HepG2 (cell line): ENCODE data around the gene NAPG. TPM values are rescaled to one million over a fixed set of nuclear protein-coding genes. Genes with fewer than 3 reads are reported as not detected.

ENCODE experiments used
- ATAC-seq: fragments of 200-7000 bp; cut with Tn5 transposase; 3 replicates; pipeline ENCODE4 v1.9.1; 2020; ENCODE audit warnings: mild to moderate bottlenecking, moderate library complexity
- BruUV-seq: library from RNA; stranded (reverse); fragments of 400-500 nt; replicated peaks from 2 replicates; lab custom pipeline; 2021; lab: Mats Ljungman, UMichigan
- CTCF ChIA-PET: fragments of 300-600 bp; formaldehyde crosslinking; extraction: SDS; loops from one replicate; lab custom pipeline; 2021; ENCODE audit warnings: low total read pairs, inconsistent platforms, low intra/inter-chr PET ratio; lab: Yijun Ruan, JAX
- POLR2A ChIA-PET: fragments of 350-600 bp; sonication (Branson Sonifier 250); formaldehyde crosslinking; loops from one replicate; lab custom pipeline; 2020; ENCODE audit warnings: antibody characterized with exemption, inconsistent platforms; lab: Yijun Ruan, JAX
- DNase-seq: peaks from one replicate; pipeline ENCODE4 v3.0.0-alpha.2; 2015; ENCODE audit warnings: low spot score
- FAIRE-seq: peaks from 3 replicates; lab custom pipeline; 2011; peaks lifted over from hg19 to GRCh38; lab: Jason Lieb, UNC
- H2AFZ ChIP-seq: one replicate; pipeline ENCODE4 v1.6.1; 2011; ENCODE audit warnings: low read length, inconsistent platforms
- H3K27ac ChIP-seq: fragments of 300-600 bp; 3 replicates; pipeline ENCODE4 v1.8.0; 2011; ENCODE audit warnings: mixed run types, mild to moderate bottlenecking, mixed read lengths, low read length, inconsistent platforms; ENCODE audit not compliant: insufficient read depth; ENCODE audit errors: extremely low read length
- H3K27me3 ChIP-seq, 2 experiments: fragments of 200-600 bp in 1 of 2; 2 replicates in 1 of 2; 3 replicates in 1 of 2; pipeline versions ENCODE4 v1.6.0 to v1.8.0; 2011; ENCODE audit warnings: low read length in 2 of 2, mild to moderate bottlenecking in 2 of 2, moderate library complexity in 2 of 2, inconsistent platforms in 1 of 2; ENCODE audit not compliant: insufficient read depth in 2 of 2, control insufficient read depth in 1 of 2
- H3K36me3 ChIP-seq, 2 experiments: fragments of 200-600 bp in 1 of 2; replicated peaks in 1 of 2; 2 replicates in 1 of 2; 3 replicates in 1 of 2; pipeline versions ENCODE4 v1.5.1 to v1.8.0; 2011; ENCODE audit warnings: low read length in 2 of 2, inconsistent platforms in 1 of 2; ENCODE audit not compliant: insufficient read depth in 2 of 2, control insufficient read depth in 1 of 2
- H3K4me1 ChIP-seq: 2 replicates; pipeline ENCODE4 v1.5.1; 2012; ENCODE audit warnings: low read length, inconsistent platforms; ENCODE audit not compliant: insufficient read depth
- H3K4me2 ChIP-seq: 2 replicates; pipeline ENCODE4 v1.6.0; 2011; ENCODE audit warnings: low read depth, low read length, inconsistent platforms
- H3K4me3 ChIP-seq, 3 experiments: fragments of 200-600 bp in 1 of 3; sonication (generic), shearing (Covaris generic) in 1 of 3; replicated peaks in 1 of 3; 2 replicates each; pipeline ENCODE4 v1.5.1; 2011 to 2016; ENCODE audit warnings: low read length in 3 of 3, inconsistent platforms in 2 of 3, low read depth in 2 of 3, mild to moderate bottlenecking in 2 of 3, control low read depth in 1 of 3, mixed read lengths in 1 of 3; ENCODE audit not compliant: insufficient read depth in 1 of 3
- H3K79me2 ChIP-seq: one replicate; pipeline ENCODE4 v1.6.1; 2011; ENCODE audit warnings: low read length, inconsistent platforms; ENCODE audit not compliant: insufficient read depth
- H3K9ac ChIP-seq: 2 replicates; pipeline ENCODE4 v1.6.0; 2011; ENCODE audit warnings: mild to moderate bottlenecking, low read depth, low read length, inconsistent platforms; ENCODE audit not compliant: insufficient read depth
- H3K9me3 ChIP-seq: 2 replicates; pipeline ENCODE4 v1.5.1; 2012; ENCODE audit warnings: mild to moderate bottlenecking, low read length
- H4K20me1 ChIP-seq: 2 replicates; pipeline ENCODE4 v1.6.0; 2011; ENCODE audit warnings: inconsistent platforms, mild to moderate bottlenecking, low read length, moderate library complexity; ENCODE audit not compliant: insufficient read depth
- ASH2L ChIP-seq: fragments of 300-600, 200-600 bp; sonication (generic); IDR thresholded peaks from 2 replicates; pipeline ENCODE4 v1.7.0; 2017; ENCODE audit warnings: low read depth, mild to moderate bottlenecking, moderate library complexity, mixed read lengths, low read length; ENCODE audit not compliant: insufficient read length
- FOXA1 ChIP-seq, 2 experiments: fragments of 450-650 bp in 1 of 2; sonication (generic) in 1 of 2; formaldehyde crosslinking in 1 of 2; IDR thresholded peaks; 2 replicates each; pipeline versions ENCODE4 v1.4.0 to v1.6.1; 2016 to 2020; ENCODE audit warnings: missing genetic modification reagents in 1 of 2
- KDM1A ChIP-seq: IDR thresholded peaks from 2 replicates; pipeline ENCODE4 v1.6.1; 2016; ENCODE audit warnings: missing compliant biosample characterization
- MIXL1 ChIP-seq: IDR thresholded peaks from 2 replicates; pipeline ENCODE4 v1.6.1; 2016
- ONECUT2 ChIP-seq: sonication (generic); formaldehyde crosslinking; IDR thresholded peaks from 2 replicates; pipeline ENCODE4 v1.4.0; 2020; ENCODE audit warnings: missing genetic modification reagents
- PHF8 ChIP-seq: sonication (generic); formaldehyde crosslinking; IDR thresholded peaks from 2 replicates; pipeline ENCODE4 v1.5.0; 2020; ENCODE audit warnings: missing genetic modification reagents
- PITX1 ChIP-seq: sonication (generic); formaldehyde crosslinking; IDR thresholded peaks from 2 replicates; pipeline ENCODE4 v1.5.1; 2020; ENCODE audit warnings: mild to moderate bottlenecking, missing genetic modification reagents
- SATB2 ChIP-seq: sonication (generic); formaldehyde crosslinking; IDR thresholded peaks from 2 replicates; pipeline ENCODE4 v1.5.0; 2020; ENCODE audit warnings: missing genetic modification reagents
- ZNF121 ChIP-seq: sonication (generic); formaldehyde crosslinking; IDR thresholded peaks from 2 replicates; pipeline ENCODE4 v1.5.0; 2020; ENCODE audit warnings: mild to moderate bottlenecking, missing genetic modification reagents
- ZNF207 ChIP-seq: fragments of 450-650 bp; IDR thresholded peaks from 2 replicates; pipeline ENCODE4 v1.6.1; 2016; ENCODE audit warnings: antibody characterized with exemption, borderline replicate concordance
- ZNF329 ChIP-seq: sonication (generic); formaldehyde crosslinking; IDR thresholded peaks from 2 replicates; pipeline ENCODE4 v1.9.0; 2021; ENCODE audit warnings: low read depth, mild to moderate bottlenecking, missing genetic modification reagents
- ZNF598 ChIP-seq: sonication (generic); formaldehyde crosslinking; IDR thresholded peaks from 2 replicates; pipeline ENCODE4 v1.5.1; 2020; ENCODE audit warnings: mild to moderate bottlenecking, missing genetic modification reagents, borderline replicate concordance
- ZNF773 ChIP-seq: sonication (generic); formaldehyde crosslinking; IDR thresholded peaks from 2 replicates; pipeline ENCODE4 v1.4.0; 2020; ENCODE audit warnings: missing genetic modification reagents, borderline replicate concordance
- WGBS: methylation state at CpG from one replicate; pipeline ENCODE4 v1.1.6; 2017; ENCODE audit warnings: low lambda C conversion rate; 5-methylcytosine and 5-hydroxymethylcytosine counted together
- in situ Hi-C: cut with HindIII; loops from 2 replicates; pipeline ENCODE4 v1.10.0; 2017; ENCODE audit warnings: low pct_unique_long_range_greater_than_20kb; ENCODE audit not compliant: extremely low pct_ligation_motif_present
- intact Hi-C: fragments of 100-400 bp; cut with micrococcal nuclease; formaldehyde crosslinking; loops from one replicate; pipeline ENCODE4 v1.10.0; 2022; ENCODE audit not compliant: unreplicated experiment
- polyA plus RNA-seq, 8 experiments: library from polyadenylated mRNA; depleted of rRNA in 3 of 8; stranded (reverse) in 7 of 8; unstranded in 1 of 8; fragments of >200 nt; fragmentation: Illumina TruSeq in 4 of 8; extraction: Trizol in 4 of 8; gene quantifications; 2 replicates each; pipeline versions ENCODE4 v1.2.1 to v1.2.3, GENCODE V29; 2011 to 2016; ENCODE audit warnings: low read depth in 4 of 8, missing spikeins in 1 of 8, mixed read lengths in 1 of 8; ENCODE audit not compliant: insufficient read depth in 1 of 8
- total RNA-seq, 5 experiments: library from RNA; depleted of rRNA; stranded (reverse); fragments of >200 nt; fragmentation: Illumina TruSeq; extraction: Trizol; gene quantifications; 2 replicates each; pipeline ENCODE4 v1.2.3, GENCODE V29; 2016; ENCODE audit warnings: low read depth in 1 of 5
- TF ChIP-seq, protein P1 (sequence below): sonication (generic); formaldehyde crosslinking; IDR thresholded peaks from 2 replicates; pipeline ENCODE4 v1.9.0; 2022; ENCODE audit warnings: missing genetic modification reagents, mild to moderate bottlenecking, borderline replicate concordance
- TF ChIP-seq, protein P2 (sequence below): sonication (generic); formaldehyde crosslinking; IDR thresholded peaks from 2 replicates; pipeline ENCODE4 v1.8.0; 2022; ENCODE audit warnings: mild to moderate bottlenecking, missing genetic modification reagents; ENCODE audit not compliant: insufficient replicate concordance
- TF ChIP-seq, protein P3 (sequence below): sonication (generic); formaldehyde crosslinking; IDR thresholded peaks from 2 replicates; pipeline ENCODE4 v1.5.1; 2020; ENCODE audit warnings: missing genetic modification reagents, mild to moderate bottlenecking, borderline replicate concordance

The NAPG gene
- total and polyA plus RNA-seq, 2 of the 13 experiments (the other 11 are each of a cell fraction or from before 2014, with no cell fraction given), result 19.8 to 34.4 TPM

DNA sequence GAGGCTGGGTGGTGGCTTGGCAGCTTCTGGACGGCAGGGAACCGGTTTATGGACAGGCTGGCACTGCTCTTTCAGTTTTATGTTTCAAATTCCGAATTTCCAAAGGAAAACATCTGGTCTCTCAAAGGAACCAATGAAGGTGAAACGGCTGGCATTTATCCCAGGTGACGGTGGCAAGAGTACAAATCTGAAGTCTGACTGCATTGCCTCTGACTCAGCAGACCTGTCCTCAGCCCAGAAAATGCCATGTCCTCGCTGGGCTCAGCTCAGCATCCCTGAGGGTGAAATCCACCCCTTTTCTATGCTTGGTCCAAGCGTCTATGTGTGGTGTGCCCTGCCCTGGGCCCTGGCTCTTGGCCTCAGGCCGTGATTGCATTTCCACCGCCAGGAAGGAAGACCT, 38.1 kb downstream of the NAPG start:
- no peak overlapping the region for H3K4me2 ChIP-seq

DNA sequence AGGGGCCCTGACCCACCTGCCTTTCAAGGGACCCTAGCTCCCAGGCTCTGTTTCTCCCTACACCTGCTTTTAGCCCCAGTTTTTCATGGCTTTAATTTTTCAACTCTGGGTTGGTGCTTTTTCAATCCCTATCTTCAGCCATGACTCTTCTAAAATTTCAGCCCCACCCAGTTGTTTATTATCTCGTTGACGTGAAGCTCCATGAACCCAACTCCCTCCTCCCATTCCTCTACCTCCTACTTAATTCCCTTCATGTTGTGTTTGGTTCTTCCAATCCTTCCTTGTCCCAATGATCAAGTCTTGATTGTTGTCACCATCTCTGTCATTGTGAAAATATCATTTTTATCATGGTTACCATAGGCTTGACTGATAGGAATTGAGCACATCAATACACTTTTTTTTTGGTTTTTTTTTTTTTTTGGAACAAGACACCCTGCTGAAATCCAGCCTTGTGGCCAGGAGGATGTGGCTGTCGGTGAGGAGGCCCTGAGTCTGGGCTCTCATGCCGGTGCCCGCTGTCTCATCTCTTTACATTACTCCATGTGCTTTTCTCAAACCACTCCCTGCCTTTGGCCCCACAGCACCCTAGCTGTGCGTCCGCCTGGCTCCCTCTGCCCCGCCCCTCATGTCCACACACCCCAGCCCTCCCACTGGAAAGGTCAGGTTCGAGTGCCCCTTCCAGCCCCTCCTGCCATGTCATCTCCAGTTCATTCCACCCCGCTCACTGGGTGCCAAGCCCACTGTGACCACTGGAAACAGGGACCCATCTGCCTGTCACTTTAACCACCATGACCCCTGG, 39.3 kb downstream of the NAPG start:
- no peaks in the 10 kb centered on the region for H3K36me3 ChIP-seq
- in situ Hi-C loops, result loop anchor here (5.0 kb wide), 1 partner anchor 587 kb away; no protein-coding TSS in a partner anchor
- no TSS peak for BruUV-seq
- no peaks in the 10 kb centered on the region for H4K20me1 ChIP-seq
- 91% methylated on average over 10 of the region's 10 CpGs for WGBS
- no peak overlapping the region for H2AFZ ChIP-seq
- H3K27me3 ChIP-seq, result no peaks in the 10 kb centered on the region
- TF ChIP-seq, protein P1, sequence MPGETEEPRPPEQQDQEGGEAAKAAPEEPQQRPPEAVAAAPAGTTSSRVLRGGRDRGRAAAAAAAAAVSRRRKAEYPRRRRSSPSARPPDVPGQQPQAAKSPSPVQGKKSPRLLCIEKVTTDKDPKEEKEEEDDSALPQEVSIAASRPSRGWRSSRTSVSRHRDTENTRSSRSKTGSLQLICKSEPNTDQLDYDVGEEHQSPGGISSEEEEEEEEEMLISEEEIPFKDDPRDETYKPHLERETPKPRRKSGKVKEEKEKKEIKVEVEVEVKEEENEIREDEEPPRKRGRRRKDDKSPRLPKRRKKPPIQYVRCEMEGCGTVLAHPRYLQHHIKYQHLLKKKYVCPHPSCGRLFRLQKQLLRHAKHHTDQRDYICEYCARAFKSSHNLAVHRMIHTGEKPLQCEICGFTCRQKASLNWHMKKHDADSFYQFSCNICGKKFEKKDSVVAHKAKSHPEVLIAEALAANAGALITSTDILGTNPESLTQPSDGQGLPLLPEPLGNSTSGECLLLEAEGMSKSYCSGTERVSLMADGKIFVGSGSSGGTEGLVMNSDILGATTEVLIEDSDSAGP (CRISPR knock-in tag), result no peak
- TF ChIP-seq, protein P2, sequence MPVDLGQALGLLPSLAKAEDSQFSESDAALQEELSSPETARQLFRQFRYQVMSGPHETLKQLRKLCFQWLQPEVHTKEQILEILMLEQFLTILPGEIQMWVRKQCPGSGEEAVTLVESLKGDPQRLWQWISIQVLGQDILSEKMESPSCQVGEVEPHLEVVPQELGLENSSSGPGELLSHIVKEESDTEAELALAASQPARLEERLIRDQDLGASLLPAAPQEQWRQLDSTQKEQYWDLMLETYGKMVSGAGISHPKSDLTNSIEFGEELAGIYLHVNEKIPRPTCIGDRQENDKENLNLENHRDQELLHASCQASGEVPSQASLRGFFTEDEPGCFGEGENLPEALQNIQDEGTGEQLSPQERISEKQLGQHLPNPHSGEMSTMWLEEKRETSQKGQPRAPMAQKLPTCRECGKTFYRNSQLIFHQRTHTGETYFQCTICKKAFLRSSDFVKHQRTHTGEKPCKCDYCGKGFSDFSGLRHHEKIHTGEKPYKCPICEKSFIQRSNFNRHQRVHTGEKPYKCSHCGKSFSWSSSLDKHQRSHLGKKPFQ (CRISPR knock-in tag), result no peak
- TF ChIP-seq ZNF598 (CRISPR knock-in tag), result no peak
- no peak for TF ChIP-seq PITX1
- no peak for TF ChIP-seq FOXA1 (IDR thresholded peaks at IDR 0.05)
- no peak for TF ChIP-seq FOXA1 (CRISPR knock-in tag; IDR thresholded peaks at IDR 0.05)
- no peak for TF ChIP-seq SATB2
- no peak overlapping the region for H3K27ac ChIP-seq
- no peaks in the 10 kb centered on the region for H3K4me1 ChIP-seq
- ATAC-seq (no peak), FAIRE-seq (no peak), DNase-seq (no peak)
- no peaks in the 10 kb centered on the region for H3K79me2 ChIP-seq
- no peak overlapping the region for H3K9ac ChIP-seq
- CTCF ChIA-PET, result no interaction called here
- POLR2A ChIA-PET, result no interaction called here
- H3K4me3 ChIP-seq, result no peak overlapping the region
- H3K4me2 ChIP-seq, result no peak overlapping the region
- intact Hi-C loops, result loop anchor here (10.0 kb wide), 1 partner anchor 100 kb away; no protein-coding TSS in a partner anchor
- H3K9me3 ChIP-seq, result no peaks in the 10 kb centered on the region

More for the DNA sequence above, 38.1 kb downstream of the NAPG start:
- intact Hi-C loops (loop anchor here (10.0 kb wide), 1 partner anchor 101 kb away; no protein-coding TSS in a partner anchor), in situ Hi-C loops (loop anchor here (5.0 kb wide), 1 partner anchor 588 kb away; no protein-coding TSS in a partner anchor)
- ATAC-seq (no peak), FAIRE-seq (no peak), DNase-seq (no peak)
- no TSS peak for BruUV-seq
- Histone ChIP-seq H3K4me1 (no peaks in the 10 kb centered on the region), H3K27me3 (no peaks in the 10 kb centered on the region), H4K20me1 (no peaks in the 10 kb centered on the region), H3K4me3 (no peak overlapping the region), H2AFZ (no peak overlapping the region), H3K9ac (no peak overlapping the region), H3K9me3 (no peaks in the 10 kb centered on the region), H3K79me2 (no peaks in the 10 kb centered on the region), H3K36me3 (no peaks in the 10 kb centered on the region), H3K27ac (no peak overlapping the region)
- ChIA-PET CTCF (no interaction called here), POLR2A (no interaction called here)
- WGBS, result 92% methylated on average over 9 of the region's 9 CpGs
- TF ChIP-seq ZNF207, result no peak
- no peak for TF ChIP-seq ZNF121
- TF ChIP-seq ZNF329, result no peak
- TF ChIP-seq, protein P3, sequence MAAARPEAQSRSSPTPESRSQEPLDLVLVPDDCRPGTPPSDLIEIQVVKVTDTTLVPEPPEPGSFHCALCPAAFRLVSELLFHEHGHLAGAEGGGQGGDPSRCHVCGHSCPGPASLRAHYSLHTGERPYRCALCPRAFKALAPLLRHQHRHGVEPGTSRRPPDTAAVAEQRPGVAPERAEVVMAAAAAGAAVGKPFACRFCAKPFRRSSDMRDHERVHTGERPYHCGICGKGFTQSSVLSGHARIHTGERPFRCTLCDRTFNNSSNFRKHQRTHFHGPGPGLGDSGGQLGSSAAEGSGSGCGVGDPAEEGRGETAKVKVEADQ, result no peak
- no peak for TF ChIP-seq ONECUT2 (CRISPR knock-in tag)
- no peak for TF ChIP-seq ZNF773
- no peak for TF ChIP-seq MIXL1 (CRISPR knock-in tag)
- TF ChIP-seq KDM1A (CRISPR knock-in tag), result no peak
- no peak for TF ChIP-seq ASH2L
- TF ChIP-seq PHF8, result no peak
